GM13977 (cell line): ENCODE data around the gene TCOF1.

Experiments
- DNase-seq: peaks from one replicate; pipeline ENCODE4 v3.0.0; 2012; ENCODE audit warnings: low spot score
- in situ Hi-C: fragments of 300-500 bp; cut with MboI; formaldehyde crosslinking; loops from one replicate; pipeline ENCODE4 v1.12.0; 2022; ENCODE audit warnings: low sequenced_read_pairs, low pct_unique_long_range_greater_than_20kb, mixed read lengths, inconsistent platforms; ENCODE audit not compliant: unreplicated experiment
- TF ChIP-seq, protein P1 (sequence below): IDR thresholded peaks from 2 replicates; pipeline ENCODE4 v1.5.1; 2012; ENCODE audit warnings: mild to moderate bottlenecking, control low read depth; ENCODE audit not compliant: insufficient read depth; ENCODE audit errors: extremely low read depth, missing control alignments

The TCOF1 gene

GRCh38 chr5:150368526-150368925 lies 11.0 kb downstream of the TCOF1 start:
- in situ Hi-C loops = no loop called here
- no peak for DNase-seq
- TF ChIP-seq, protein P1, sequence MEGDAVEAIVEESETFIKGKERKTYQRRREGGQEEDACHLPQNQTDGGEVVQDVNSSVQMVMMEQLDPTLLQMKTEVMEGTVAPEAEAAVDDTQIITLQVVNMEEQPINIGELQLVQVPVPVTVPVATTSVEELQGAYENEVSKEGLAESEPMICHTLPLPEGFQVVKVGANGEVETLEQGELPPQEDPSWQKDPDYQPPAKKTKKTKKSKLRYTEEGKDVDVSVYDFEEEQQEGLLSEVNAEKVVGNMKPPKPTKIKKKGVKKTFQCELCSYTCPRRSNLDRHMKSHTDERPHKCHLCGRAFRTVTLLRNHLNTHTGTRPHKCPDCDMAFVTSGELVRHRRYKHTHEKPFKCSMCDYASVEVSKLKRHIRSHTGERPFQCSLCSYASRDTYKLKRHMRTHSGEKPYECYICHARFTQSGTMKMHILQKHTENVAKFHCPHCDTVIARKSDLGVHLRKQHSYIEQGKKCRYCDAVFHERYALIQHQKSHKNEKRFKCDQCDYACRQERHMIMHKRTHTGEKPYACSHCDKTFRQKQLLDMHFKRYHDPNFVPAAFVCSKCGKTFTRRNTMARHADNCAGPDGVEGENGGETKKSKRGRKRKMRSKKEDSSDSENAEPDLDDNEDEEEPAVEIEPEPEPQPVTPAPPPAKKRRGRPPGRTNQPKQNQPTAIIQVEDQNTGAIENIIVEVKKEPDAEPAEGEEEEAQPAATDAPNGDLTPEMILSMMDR = no peak

DNA sequence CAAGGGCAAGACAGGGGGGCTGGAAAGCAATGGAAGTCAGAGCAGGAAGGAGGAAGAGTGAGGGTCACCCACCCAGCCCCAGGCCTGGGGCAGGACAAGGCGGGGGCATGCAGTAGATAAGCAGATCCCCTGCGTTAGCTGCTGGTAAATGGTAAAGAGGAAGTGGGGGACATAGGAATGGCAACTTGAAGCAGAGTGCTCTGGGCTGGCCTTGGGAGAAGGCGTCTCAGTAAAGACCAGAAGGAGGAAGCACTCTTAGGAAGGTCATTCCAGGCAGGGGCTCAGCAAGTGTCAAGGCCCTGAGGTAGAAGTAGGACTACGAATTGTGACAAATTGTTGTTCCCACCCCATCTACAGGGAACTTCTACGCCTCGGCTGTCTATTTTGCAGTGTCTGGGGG lies 15.1 kb downstream of the TCOF1 start:
- TF ChIP-seq, protein P1 = no peak
- DNase-seq = no peak
- in situ Hi-C loops = no loop called here

GRCh38 chr5:150374651-150375050 lies 17.2 kb downstream of the TCOF1 start:
- in situ Hi-C loops = no loop called here
- DNase-seq = no peak
- TF ChIP-seq, protein P1 = no peak

DNA sequence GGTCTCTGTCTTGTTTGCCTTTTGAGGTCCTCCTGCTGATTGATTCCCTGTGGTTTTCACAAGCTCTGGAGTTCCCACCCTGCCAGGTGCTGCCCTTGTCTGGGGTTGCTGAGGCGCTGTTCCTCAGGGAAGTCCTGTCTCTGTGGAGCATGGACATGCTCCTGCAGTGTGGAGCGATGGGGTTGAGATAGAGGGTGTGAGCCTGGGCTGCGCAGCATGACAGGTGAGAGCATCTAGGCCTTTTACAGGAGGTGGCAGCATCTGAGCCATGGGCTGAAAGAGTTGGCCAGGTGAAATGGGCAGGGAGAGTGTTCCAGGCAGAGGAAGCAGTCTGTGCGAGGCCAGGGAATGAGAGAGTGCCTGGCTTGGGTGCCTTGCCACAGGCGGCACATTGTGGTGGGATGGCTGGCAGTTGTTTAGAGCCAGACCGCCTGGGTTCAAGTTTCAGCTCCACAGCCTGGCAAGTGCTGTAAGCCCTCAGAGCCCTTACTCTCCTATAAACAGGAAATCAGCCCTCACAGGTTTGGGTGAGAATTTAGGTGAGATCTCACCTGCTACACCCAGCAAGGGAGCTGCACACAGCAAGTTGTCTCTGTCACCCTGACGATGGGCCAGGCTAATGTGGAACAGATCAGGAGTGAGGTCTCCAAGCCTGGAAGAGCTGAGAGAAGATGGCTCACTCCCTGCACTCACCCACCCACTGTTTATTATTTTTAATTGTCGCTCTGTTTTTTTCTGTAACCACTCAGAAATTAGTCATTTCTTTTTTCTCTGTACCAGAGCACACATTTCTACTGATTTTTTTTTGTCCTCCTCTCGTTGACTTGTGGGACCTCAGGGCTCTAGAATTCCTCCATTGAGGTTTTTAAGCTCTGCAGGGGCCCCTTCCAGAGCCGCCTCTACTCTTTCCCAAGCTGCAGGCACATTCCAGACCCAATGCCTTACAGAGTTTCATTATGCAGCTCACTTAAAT lies 19.6 kb downstream of the TCOF1 start:
- in situ Hi-C loops = no loop called here
- DNase-seq = no peak
- TF ChIP-seq, protein P1 = no peak

DNA sequence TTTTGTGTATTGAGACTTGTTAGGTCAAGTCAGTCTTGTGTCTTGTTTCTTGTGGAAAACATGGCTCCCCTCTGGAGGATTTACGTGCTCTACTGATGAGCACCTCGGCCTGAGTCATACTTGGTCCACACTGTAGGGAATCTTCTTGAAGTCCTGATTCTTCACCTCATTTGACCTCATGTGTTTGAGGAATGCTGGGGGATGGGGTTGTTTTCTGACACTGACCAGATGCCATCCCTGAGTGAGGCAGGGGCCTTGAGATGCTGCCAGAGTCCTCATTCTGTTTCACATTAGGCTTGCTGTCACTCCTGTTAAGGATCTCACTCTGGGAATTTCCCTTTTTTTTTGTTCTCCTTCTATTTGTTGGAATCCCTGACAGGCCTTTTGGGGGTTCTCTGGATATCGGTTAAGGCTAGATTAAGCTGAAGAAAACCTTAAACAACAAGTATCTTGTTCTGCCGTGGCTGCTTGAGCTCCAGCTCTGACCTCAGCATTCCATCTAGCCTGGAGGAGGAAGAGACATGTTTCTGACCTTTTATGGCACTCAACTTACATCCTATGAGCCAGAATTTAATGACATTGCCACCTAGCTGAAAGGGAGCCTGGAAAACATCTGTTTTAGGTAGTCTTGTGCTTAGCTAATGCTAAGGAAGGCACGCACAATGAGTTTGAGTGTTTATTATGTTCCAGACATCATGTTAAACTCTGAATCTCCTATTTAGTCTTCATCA lies 20.6 kb downstream of the TCOF1 start:
- in situ Hi-C loops = no loop called here
- TF ChIP-seq, protein P1 = no peak
- DNase-seq = no peak

DNA sequence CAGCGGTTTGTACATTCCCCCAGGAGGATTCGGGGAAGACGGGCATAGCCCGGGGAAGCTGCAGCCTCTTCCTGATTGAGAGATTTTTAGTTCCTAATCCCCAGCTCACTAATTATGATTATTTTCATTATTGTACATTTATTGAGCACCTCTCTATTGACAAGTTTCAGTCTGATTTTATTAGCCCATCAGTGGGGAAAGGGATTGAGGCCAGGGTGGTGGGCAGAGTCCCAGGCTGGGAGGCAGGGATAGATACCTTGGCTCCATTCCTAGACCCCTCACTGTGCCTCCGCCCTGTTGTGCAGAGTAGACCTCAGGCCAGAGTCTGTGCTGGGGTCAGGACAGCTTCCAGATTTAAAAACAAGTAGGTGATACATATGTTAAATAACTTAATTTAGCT lies 27.2 kb downstream of the TCOF1 start:
- TF ChIP-seq, protein P1 = no peak
- in situ Hi-C loops = no loop called here
- DNase-seq = no peak
